ENCODE data around the gene TRIM34. TPM values are rescaled to one million over a fixed set of nuclear protein-coding genes. Genes with fewer than 3 reads are reported as not detected.
"Not testable (repeated sequence)": the region's sequence is repeated elsewhere in the genome, so short reads cannot be mapped to it uniquely, and the experiment has no call there.

Gene TRIM34
- total RNA-seq, 1 experiment from 2014 or later = 0.41 TPM

GRCh38 chr11:5679811-5680210 lies 55.0 kb downstream of the TRIM34 start:
- intact Hi-C loops (cut with micrococcal nuclease; ENCODE audit: unreplicated experiment) = no loop called here
- CTCF ChIA-PET = no interaction called here

GRCh38 chr11:5682890-5683441 lies 58.2 kb downstream of the TRIM34 start:
- H3K4me3 ChIP-seq (ENCODE audit: low read depth, low read length, poor library complexity, severe bottlenecking); POLR2A ChIA-PET (ENCODE audit: low non-redundant PET); H3K27ac ChIP-seq (ENCODE audit: low read depth, low read length, poor library complexity, severe bottlenecking); H3K36me3 ChIP-seq (ENCODE audit: insufficient read depth, low read length, poor library complexity, severe bottlenecking); H3K4me1 ChIP-seq (ENCODE audit: insufficient read depth, low read length, poor library complexity, severe bottlenecking); H3K9me3 ChIP-seq (ENCODE audit: low read depth, low read length, poor library complexity, severe bottlenecking); CTCF ChIA-PET; BruUV-seq (replicated peaks); DNase-seq (ENCODE audit: low spot score); H3K27me3 ChIP-seq (replicated peaks; ENCODE audit: insufficient read depth, low read depth, low read length, poor library complexity); intact Hi-C loops (cut with micrococcal nuclease; ENCODE audit: unreplicated experiment): not testable (repeated sequence)

More at GRCh38 chr11:5679811-5680210, 55.0 kb downstream of the TRIM34 start:
- no peaks in the 10 kb centered on the region for H3K27me3 ChIP-seq (replicated peaks; ENCODE audit: insufficient read depth, low read depth, low read length, poor library complexity)
- no peaks in the 10 kb centered on the region for H3K9me3 ChIP-seq (ENCODE audit: low read depth, low read length, poor library complexity, severe bottlenecking)
- POLR2A ChIA-PET (ENCODE audit: low non-redundant PET) = no interaction called here
- no peaks in the 10 kb centered on the region for H3K4me1 ChIP-seq (ENCODE audit: insufficient read depth, low read length, poor library complexity, severe bottlenecking)
- H3K27ac ChIP-seq (ENCODE audit: low read depth, low read length, poor library complexity, severe bottlenecking) = no peak overlapping the region
- no peak for DNase-seq (ENCODE audit: low spot score)
- no TSS peak for BruUV-seq (replicated peaks)
- no peak overlapping the region for H3K4me3 ChIP-seq (ENCODE audit: low read depth, low read length, poor library complexity, severe bottlenecking)
- TF ChIP-seq, protein P1, sequence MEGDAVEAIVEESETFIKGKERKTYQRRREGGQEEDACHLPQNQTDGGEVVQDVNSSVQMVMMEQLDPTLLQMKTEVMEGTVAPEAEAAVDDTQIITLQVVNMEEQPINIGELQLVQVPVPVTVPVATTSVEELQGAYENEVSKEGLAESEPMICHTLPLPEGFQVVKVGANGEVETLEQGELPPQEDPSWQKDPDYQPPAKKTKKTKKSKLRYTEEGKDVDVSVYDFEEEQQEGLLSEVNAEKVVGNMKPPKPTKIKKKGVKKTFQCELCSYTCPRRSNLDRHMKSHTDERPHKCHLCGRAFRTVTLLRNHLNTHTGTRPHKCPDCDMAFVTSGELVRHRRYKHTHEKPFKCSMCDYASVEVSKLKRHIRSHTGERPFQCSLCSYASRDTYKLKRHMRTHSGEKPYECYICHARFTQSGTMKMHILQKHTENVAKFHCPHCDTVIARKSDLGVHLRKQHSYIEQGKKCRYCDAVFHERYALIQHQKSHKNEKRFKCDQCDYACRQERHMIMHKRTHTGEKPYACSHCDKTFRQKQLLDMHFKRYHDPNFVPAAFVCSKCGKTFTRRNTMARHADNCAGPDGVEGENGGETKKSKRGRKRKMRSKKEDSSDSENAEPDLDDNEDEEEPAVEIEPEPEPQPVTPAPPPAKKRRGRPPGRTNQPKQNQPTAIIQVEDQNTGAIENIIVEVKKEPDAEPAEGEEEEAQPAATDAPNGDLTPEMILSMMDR (conservative IDR thresholded peaks at IDR 0.05; ENCODE audit: low read depth, low read length) = no peak
- no peak for TF ChIP-seq EZH2 (IDR thresholded peaks at IDR 0.05; ENCODE audit: borderline replicate concordance, low read depth, low read length, poor library complexity, severe bottlenecking)
- peaks cover 8% of the 10 kb centered on the region for H3K36me3 ChIP-seq (ENCODE audit: insufficient read depth, low read length, poor library complexity, severe bottlenecking)

DNA sequence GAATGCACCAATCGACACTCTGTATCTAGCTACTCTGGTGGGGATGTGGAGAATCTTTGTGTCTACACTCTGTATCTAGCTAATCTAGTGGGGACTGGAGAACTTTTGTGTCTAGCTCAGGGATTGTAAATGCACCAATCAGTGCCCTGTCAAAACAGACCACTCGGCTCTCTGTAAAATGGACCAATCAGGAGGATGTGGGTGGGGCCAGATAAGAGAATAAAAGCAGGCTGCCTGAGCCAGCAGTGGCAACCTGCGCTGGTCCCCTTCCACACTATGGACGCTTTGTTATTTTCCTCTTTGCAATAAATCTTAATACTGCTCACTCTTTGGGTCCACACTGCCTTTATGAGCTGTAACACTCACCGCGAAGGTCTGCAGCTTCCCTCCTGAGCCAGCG lies 58.8 kb downstream of the TRIM34 start:
- BruUV-seq (replicated peaks); H3K4me1 ChIP-seq (ENCODE audit: insufficient read depth, low read length, poor library complexity, severe bottlenecking); H3K27me3 ChIP-seq (replicated peaks; ENCODE audit: insufficient read depth, low read depth, low read length, poor library complexity); DNase-seq (ENCODE audit: low spot score); H3K9me3 ChIP-seq (ENCODE audit: low read depth, low read length, poor library complexity, severe bottlenecking); H3K4me3 ChIP-seq (ENCODE audit: low read depth, low read length, poor library complexity, severe bottlenecking); H3K36me3 ChIP-seq (ENCODE audit: insufficient read depth, low read length, poor library complexity, severe bottlenecking); H3K27ac ChIP-seq (ENCODE audit: low read depth, low read length, poor library complexity, severe bottlenecking); intact Hi-C loops (cut with micrococcal nuclease; ENCODE audit: unreplicated experiment); POLR2A ChIA-PET (ENCODE audit: low non-redundant PET); CTCF ChIA-PET: not testable (repeated sequence)

GRCh38 chr11:5684036-5684645 lies 59.3 kb downstream of the TRIM34 start:
- POLR2A ChIA-PET (ENCODE audit: low non-redundant PET) = no interaction called here
- TF ChIP-seq, protein P1 (conservative IDR thresholded peaks at IDR 0.05; ENCODE audit: low read depth, low read length) = no peak

More at GRCh38 chr11:5684036-5684645, 59.3 kb downstream of the TRIM34 start:
- Histone ChIP-seq H3K4me3 (ENCODE audit: low read depth, low read length, poor library complexity, severe bottlenecking) (peak overlapping the region; percentile 51), H3K27ac (ENCODE audit: low read depth, low read length, poor library complexity, severe bottlenecking) (peak overlapping the region; percentile 91), H3K9me3 (ENCODE audit: low read depth, low read length, poor library complexity, severe bottlenecking) (no peaks in the 10 kb centered on the region), H3K4me1 (ENCODE audit: insufficient read depth, low read length, poor library complexity, severe bottlenecking) (no peaks in the 10 kb centered on the region), H3K27me3 (replicated peaks; ENCODE audit: insufficient read depth, low read depth, low read length, poor library complexity) (no peaks in the 10 kb centered on the region), H3K36me3 (ENCODE audit: insufficient read depth, low read length, poor library complexity, severe bottlenecking) (no peaks in the 10 kb centered on the region)
- intact Hi-C loops (cut with micrococcal nuclease; ENCODE audit: unreplicated experiment) = no loop called here
- CTCF ChIA-PET = no interaction called here
- BruUV-seq (replicated peaks) = TSS peak; percentile 96
- DNase-seq (ENCODE audit: low spot score) = no peak

All from A673 (cell line).